ES-I3 (cell line): ENCODE measurements around the gene MMEL1.
"Not testable (repeated sequence)": the region's sequence is repeated elsewhere in the genome, so short reads cannot be mapped to it uniquely, and the experiment has no call there.

ENCODE experiments used
- H3K36me3 ChIP-seq: 2 replicates; pipeline ENCODE4 v1.6.1; 2013; ENCODE audit warnings: mild to moderate bottlenecking, low read length, control low read depth, moderate library complexity; ENCODE audit not compliant: insufficient read depth
- H3K4me1 ChIP-seq: 2 replicates; pipeline ENCODE4 v1.6.1; 2013; ENCODE audit warnings: mild to moderate bottlenecking, control low read depth, low read length; ENCODE audit not compliant: insufficient read depth
- H3K9ac ChIP-seq: 2 replicates; pipeline ENCODE4 v1.6.1; 2013; ENCODE audit warnings: low read depth, mild to moderate bottlenecking, low read length, moderate library complexity
- H3K9me3 ChIP-seq: 2 replicates; pipeline ENCODE4 v1.6.1; 2013; ENCODE audit warnings: mild to moderate bottlenecking, low read length, moderate library complexity; ENCODE audit not compliant: control insufficient read depth, insufficient read depth

Gene MMEL1

GRCh38 chr1:2578758-2579118 is 54.1 kb downstream of the MMEL1 start:
- H3K4me1 ChIP-seq: peaks cover 4% of the 10 kb centered on the region; the same call in 1 of the 2 replicates
- H3K9me3 ChIP-seq: no peaks in the 10 kb centered on the region; the same call in 1 of the 2 replicates
- no peak overlapping the region for H3K9ac ChIP-seq
- no peaks in the 10 kb centered on the region for H3K36me3 ChIP-seq

GRCh38 chr1:2577565-2578075 is 55.2 kb downstream of the MMEL1 start:
- H3K9me3 ChIP-seq, H3K36me3 ChIP-seq, H3K9ac ChIP-seq, H3K4me1 ChIP-seq: not testable (repeated sequence)

GRCh38 chr1:2575801-2576663 is 56.8 kb downstream of the MMEL1 start:
- H3K36me3 ChIP-seq: no peaks in the 10 kb centered on the region
- H3K9ac ChIP-seq: no peak overlapping the region
- peaks cover 4% of the 10 kb centered on the region; the same call in 1 of the 2 replicates for H3K9me3 ChIP-seq
- H3K4me1 ChIP-seq: peaks cover 4% of the 10 kb centered on the region; the same call in 1 of the 2 replicates

- Histone ChIP-seq H3K9me3 (peaks cover 4% of the 10 kb centered on the region; the same call in 1 of the 2 replicates), H3K4me1 (peaks cover 4% of the 10 kb centered on the region; the same call in 1 of the 2 replicates), H3K9ac (no peak overlapping the region), H3K36me3 (no peaks in the 10 kb centered on the region)
These were observed 58.5 kb downstream of the MMEL1 start for GRCh38 chr1:2574350-2574749.

GRCh38 chr1:2573250-2573920 is 59.4 kb downstream of the MMEL1 start:
- Histone ChIP-seq H3K9ac (no peak overlapping the region), H3K9me3 (peaks cover 4% of the 10 kb centered on the region; the same call in 1 of the 2 replicates), H3K36me3 (no peaks in the 10 kb centered on the region), H3K4me1 (no peaks in the 10 kb centered on the region; the same call in 1 of the 2 replicates)

GRCh38 chr1:2571348-2571747 is 61.5 kb downstream of the MMEL1 start:
- Histone ChIP-seq H3K9me3 (peaks cover 4% of the 10 kb centered on the region; the same call in 1 of the 2 replicates), H3K9ac (no peak overlapping the region), H3K4me1 (no peaks in the 10 kb centered on the region), H3K36me3 (no peaks in the 10 kb centered on the region)

- peaks cover 4% of the 10 kb centered on the region; the same call in 1 of the 2 replicates for H3K9me3 ChIP-seq
- no peaks in the 10 kb centered on the region for H3K36me3 ChIP-seq
- H3K9ac ChIP-seq: no peak overlapping the region
- H3K4me1 ChIP-seq: no peaks in the 10 kb centered on the region
These were observed 62.5 kb downstream of the MMEL1 start for GRCh38 chr1:2570332-2570731.

- not testable (repeated sequence) for H3K36me3 ChIP-seq, H3K4me1 ChIP-seq, H3K9ac ChIP-seq, H3K9me3 ChIP-seq
These were observed 63.1 kb downstream of the MMEL1 start for GRCh38 chr1:2569703-2570102.

- Histone ChIP-seq H3K9ac (no peak overlapping the region), H3K4me1 (no peaks in the 10 kb centered on the region), H3K36me3 (no peaks in the 10 kb centered on the region), H3K9me3 (peaks cover 4% of the 10 kb centered on the region; the same call in 1 of the 2 replicates)
These were observed 63.8 kb downstream of the MMEL1 start for GRCh38 chr1:2569060-2569459.

GRCh38 chr1:2568187-2568816 is 64.5 kb downstream of the MMEL1 start:
- H3K9me3 ChIP-seq, H3K36me3 ChIP-seq, H3K9ac ChIP-seq, H3K4me1 ChIP-seq: not testable (repeated sequence)

GRCh38 chr1:2567083-2567679 is 65.6 kb downstream of the MMEL1 start:
- Histone ChIP-seq H3K4me1 (no peaks in the 10 kb centered on the region), H3K9ac (no peak overlapping the region), H3K36me3 (no peaks in the 10 kb centered on the region), H3K9me3 (no peaks in the 10 kb centered on the region)

GRCh38 chr1:2566101-2567045 is 66.4 kb downstream of the MMEL1 start:
- Histone ChIP-seq H3K36me3 (no peaks in the 10 kb centered on the region), H3K9ac (no peak overlapping the region), H3K9me3 (no peaks in the 10 kb centered on the region), H3K4me1 (no peaks in the 10 kb centered on the region)

- Histone ChIP-seq H3K9ac (no peak overlapping the region), H3K36me3 (no peaks in the 10 kb centered on the region), H3K4me1 (no peaks in the 10 kb centered on the region), H3K9me3 (no peaks in the 10 kb centered on the region)
These were observed 67.9 kb downstream of the MMEL1 start for GRCh38 chr1:2564815-2565374.
